Measurements from ENCODE around the gene NHP2. TPM values are rescaled to one million over a fixed set of nuclear protein-coding genes. Genes with fewer than 3 reads are reported as not detected.

NHP2 gene
- total RNA-seq, 1 donor, result 88.1 TPM

Other genes with a start within 250 kb of the NHP2 start
- gene PROP1, start 157.6 kb downstream of the NHP2 start, total RNA-seq, result not detected in 2 replicates
- 0.43 and 0.64 TPM in 2 replicates for gene N4BP3, start 40.4 kb downstream of the NHP2 start, total RNA-seq
- 22.0 and 22.9 TPM in 2 replicates for gene RMND5B, start 22.9 kb downstream of the NHP2 start, total RNA-seq
- not detected in 2 replicates for gene GMCL2, start 33.5 kb upstream of the NHP2 start, total RNA-seq
- gene HNRNPAB, start 50.6 kb upstream of the NHP2 start, total RNA-seq, result 52.8 and 63.5 TPM in 2 replicates
- gene PHYKPL, start 78.9 kb upstream of the NHP2 start, total RNA-seq, result 31.5 and 32.2 TPM in 2 replicates